WTC11 (cell line): ENCODE results near the gene LAGE3. TPM values are rescaled to one million over a fixed set of nuclear protein-coding genes. Genes with fewer than 3 reads are reported as not detected.

Source experiments
- ATAC-seq: fragments of 200-7000 bp; cut with Tn5 transposase; 2 replicates; pipeline ENCODE4 v1.10.0; 2021; ENCODE audit warnings: mild to moderate bottlenecking, moderate library complexity
- CTCF ChIA-PET: fragments of 300-600 bp; sonication (Branson Sonifier 250); formaldehyde crosslinking; loops from one replicate; lab custom pipeline; 2021; ENCODE audit warnings: antibody characterized with exemption; lab: Charles Lee
- POLR2A ChIA-PET: fragments of 350-600 bp; sonication (Branson Sonifier 250); formaldehyde crosslinking; loops from one replicate; lab custom pipeline; 2021; ENCODE audit warnings: antibody characterized with exemption; lab: Charles Lee
- DNase-seq: peaks from one replicate; pipeline ENCODE4 v3.0.0; 2021; ENCODE audit warnings: low spot score
- H3K27ac Mint-ChIP-seq: 2 replicates; pipeline ENCODE4 v1.8.0; 2021; ENCODE audit warnings: mixed read lengths
- H3K27me3 Mint-ChIP-seq: 2 replicates; pipeline ENCODE4 v1.8.0; 2021; ENCODE audit warnings: low read depth, mild to moderate bottlenecking, moderate library complexity, mixed read lengths
- H3K36me3 Mint-ChIP-seq: 2 replicates; pipeline ENCODE4 v1.8.0; 2021; ENCODE audit warnings: mixed read lengths
- H3K4me1 Mint-ChIP-seq: 2 replicates; pipeline ENCODE4 v1.8.0; 2022; ENCODE audit warnings: mixed read lengths
- H3K4me3 Mint-ChIP-seq: 2 replicates; pipeline ENCODE4 v1.8.0; 2021; ENCODE audit warnings: mild to moderate bottlenecking, moderate library complexity, mixed read lengths
- H3K9me3 Mint-ChIP-seq: 2 replicates; pipeline ENCODE4 v1.8.0; 2021; ENCODE audit warnings: mixed read lengths
- CREM ChIP-seq: sonication (generic); formaldehyde crosslinking; IDR thresholded peaks from 2 replicates; pipeline ENCODE4 v1.8.1; 2022; ENCODE audit warnings: mild to moderate bottlenecking, missing genetic modification reagents, moderate library complexity
- ELF4 ChIP-seq: sonication (generic); formaldehyde crosslinking; IDR thresholded peaks from 2 replicates; pipeline ENCODE4 v1.8.1; 2022; ENCODE audit warnings: low read depth, mild to moderate bottlenecking, moderate library complexity, missing genetic modification reagents
- ESRRA ChIP-seq: sonication (generic); formaldehyde crosslinking; IDR thresholded peaks from 2 replicates; pipeline ENCODE4 v1.8.1; 2022; ENCODE audit warnings: mild to moderate bottlenecking, missing genetic modification reagents, borderline replicate concordance
- ETV6 ChIP-seq: sonication (generic); formaldehyde crosslinking; IDR thresholded peaks from 2 replicates; pipeline ENCODE4 v1.8.1; 2022; ENCODE audit warnings: mild to moderate bottlenecking, missing genetic modification reagents
- GABPB1 ChIP-seq: sonication (generic); formaldehyde crosslinking; IDR thresholded peaks from 2 replicates; pipeline ENCODE4 v1.8.1; 2023; ENCODE audit warnings: mild to moderate bottlenecking, missing genetic modification reagents
- IRF2 ChIP-seq: sonication (generic); formaldehyde crosslinking; IDR thresholded peaks from 2 replicates; pipeline ENCODE4 v1.8.0; 2022; ENCODE audit warnings: low read depth, missing genetic modification reagents, borderline replicate concordance
- MXD4 ChIP-seq: fragments of 250-450 bp; sonication (Bioruptor Pico); IDR thresholded peaks from 2 replicates; pipeline ENCODE4 v1.8.0; 2021; ENCODE audit warnings: mild to moderate bottlenecking, moderate library complexity, borderline replicate concordance
- NFATC4 ChIP-seq: fragments of 250-450 bp; sonication (Bioruptor Pico); IDR thresholded peaks from 2 replicates; pipeline ENCODE4 v1.9.0; 2021; ENCODE audit warnings: mild to moderate bottlenecking
- NFYB ChIP-seq: sonication (generic); formaldehyde crosslinking; conservative IDR thresholded peaks from 2 replicates; pipeline ENCODE4 v1.8.0; 2022; ENCODE audit warnings: low read depth, missing genetic modification reagents
- NR2C2 ChIP-seq: sonication (generic); formaldehyde crosslinking; IDR thresholded peaks from 2 replicates; pipeline ENCODE4 v1.8.0; 2022; ENCODE audit warnings: mild to moderate bottlenecking, missing genetic modification reagents
- RORB ChIP-seq: fragments of 250-450 bp; sonication (Bioruptor Pico); IDR thresholded peaks from 2 replicates; pipeline ENCODE4 v1.9.0; 2021; ENCODE audit warnings: mild to moderate bottlenecking
- TEAD1 ChIP-seq: sonication (generic); formaldehyde crosslinking; IDR thresholded peaks from 2 replicates; pipeline ENCODE4 v1.8.0; 2022; ENCODE audit warnings: mild to moderate bottlenecking, missing genetic modification reagents
- ZNF138 ChIP-seq: sonication (generic); formaldehyde crosslinking; conservative IDR thresholded peaks from 2 replicates; pipeline ENCODE4 v1.8.1; 2022; ENCODE audit warnings: mild to moderate bottlenecking, moderate library complexity, missing genetic modification reagents
- ZNF219 ChIP-seq: sonication (generic); formaldehyde crosslinking; IDR thresholded peaks from 2 replicates; pipeline ENCODE4 v1.8.0; 2023; ENCODE audit warnings: missing genetic modification reagents, mild to moderate bottlenecking, borderline replicate concordance
- ZNF416 ChIP-seq: fragments of 250-450 bp; sonication (Bioruptor Pico); IDR thresholded peaks from 2 replicates; pipeline ENCODE4 v1.9.0; 2021; ENCODE audit warnings: mild to moderate bottlenecking, inconsistent platforms
- total RNA-seq: library from RNA; stranded (reverse); gene quantifications from 3 replicates; pipeline ENCODE4 v1.2.3, GENCODE V29; 2021
- TF ChIP-seq, protein P1 (sequence below): sonication (generic); formaldehyde crosslinking; IDR thresholded peaks from 2 replicates; pipeline ENCODE4 v1.8.1; 2022; ENCODE audit warnings: missing genetic modification reagents, borderline replicate concordance
- TF ChIP-seq, protein P2 (sequence below): sonication (generic); formaldehyde crosslinking; IDR thresholded peaks from 2 replicates; pipeline ENCODE4 v1.8.1; 2023; ENCODE audit warnings: mild to moderate bottlenecking, moderate library complexity, missing genetic modification reagents
- TF ChIP-seq, protein P3 (sequence below): sonication (generic); formaldehyde crosslinking; IDR thresholded peaks from 2 replicates; pipeline ENCODE4 v1.8.1; 2023; ENCODE audit warnings: mild to moderate bottlenecking, missing genetic modification reagents, borderline replicate concordance
- TF ChIP-seq, protein P4 (sequence below): sonication (generic); formaldehyde crosslinking; IDR thresholded peaks from 2 replicates; pipeline ENCODE4 v1.8.0; 2022; ENCODE audit warnings: mild to moderate bottlenecking, missing genetic modification reagents

Gene LAGE3
- total RNA-seq, 1 experiment from 2014 or later, result 46.1 TPM

DNA sequence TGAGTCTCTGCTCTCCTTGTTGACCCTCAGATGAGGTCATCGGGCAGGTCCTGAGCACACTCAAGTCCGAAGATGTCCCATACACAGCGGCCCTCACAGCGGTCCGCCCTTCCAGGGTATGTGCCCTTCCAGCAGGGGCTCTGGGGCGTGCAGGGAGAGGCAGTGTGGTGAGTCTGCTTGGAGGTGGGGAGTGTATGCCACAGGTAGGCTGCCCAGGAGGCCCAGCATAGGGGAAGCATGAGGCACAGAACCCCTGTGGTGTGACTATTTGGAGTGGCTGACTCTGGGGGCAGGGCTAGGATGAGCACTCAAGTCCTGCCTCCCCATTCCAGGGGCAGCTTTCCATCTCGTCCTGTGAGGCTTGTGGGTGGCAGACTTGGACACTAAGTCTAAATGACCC lies 45.5 kb downstream of the LAGE3 start (continued):
- no peak for TF ChIP-seq NR2C2 (CRISPR knock-in tag)
- TF ChIP-seq ETV6, result no peak

DNA sequence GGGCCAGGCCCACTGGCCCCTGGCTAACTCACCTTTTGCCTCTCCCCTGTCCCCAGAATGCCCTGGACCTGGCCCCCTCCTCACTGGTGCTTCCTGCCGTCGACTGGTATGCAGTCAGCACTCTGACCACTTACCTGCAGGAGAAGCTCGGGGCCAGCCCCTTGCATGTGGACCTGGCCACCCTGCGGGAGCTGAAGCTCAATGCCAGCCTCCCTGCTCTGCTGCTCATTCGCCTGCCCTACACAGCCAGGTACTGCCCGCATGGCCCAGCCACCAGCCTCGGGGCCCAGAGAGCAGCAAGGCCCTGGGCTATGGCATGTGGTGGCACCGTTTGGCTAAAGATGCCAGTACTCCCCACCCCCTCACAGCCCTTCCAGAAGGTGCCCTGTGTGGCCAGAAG lies 46.9 kb downstream of the LAGE3 start:
- H3K36me3 Mint-ChIP-seq, result peaks cover 10% of the 10 kb centered on the region; the same call in 1 of the 2 replicates
- H3K9me3 Mint-ChIP-seq, result no peaks in the 10 kb centered on the region
- H3K4me3 Mint-ChIP-seq, result no peak overlapping the region
- no peak overlapping the region for H3K27ac Mint-ChIP-seq
- TF ChIP-seq IRF2 (CRISPR knock-in tag) (no peak), ESRRA (no peak), ZNF138 (CRISPR knock-in tag) (no peak), ZNF219 (CRISPR knock-in tag) (no peak), RORB (CRISPR knock-in tag) (no peak), MXD4 (no peak), NFYB (no peak), GABPB1 (no peak), CREM (CRISPR knock-in tag) (no peak), ELF4 (no peak), NFATC4 (CRISPR knock-in tag) (no peak), ZNF416 (no peak), TEAD1 (CRISPR knock-in tag) (no peak)
- TF ChIP-seq, protein P1, sequence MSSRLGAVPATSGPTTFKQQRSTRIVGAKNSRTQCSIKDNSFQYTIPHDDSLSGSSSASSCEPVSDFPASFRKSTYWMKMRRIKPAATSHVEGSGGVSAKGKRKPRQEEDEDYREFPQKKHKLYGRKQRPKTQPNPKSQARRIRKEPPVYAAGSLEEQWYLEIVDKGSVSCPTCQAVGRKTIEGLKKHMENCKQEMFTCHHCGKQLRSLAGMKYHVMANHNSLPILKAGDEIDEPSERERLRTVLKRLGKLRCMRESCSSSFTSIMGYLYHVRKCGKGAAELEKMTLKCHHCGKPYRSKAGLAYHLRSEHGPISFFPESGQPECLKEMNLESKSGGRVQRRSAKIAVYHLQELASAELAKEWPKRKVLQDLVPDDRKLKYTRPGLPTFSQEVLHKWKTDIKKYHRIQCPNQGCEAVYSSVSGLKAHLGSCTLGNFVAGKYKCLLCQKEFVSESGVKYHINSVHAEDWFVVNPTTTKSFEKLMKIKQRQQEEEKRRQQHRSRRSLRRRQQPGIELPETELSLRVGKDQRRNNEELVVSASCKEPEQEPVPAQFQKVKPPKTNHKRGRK (CRISPR knock-in tag), result no peak
- TF ChIP-seq, protein P2, sequence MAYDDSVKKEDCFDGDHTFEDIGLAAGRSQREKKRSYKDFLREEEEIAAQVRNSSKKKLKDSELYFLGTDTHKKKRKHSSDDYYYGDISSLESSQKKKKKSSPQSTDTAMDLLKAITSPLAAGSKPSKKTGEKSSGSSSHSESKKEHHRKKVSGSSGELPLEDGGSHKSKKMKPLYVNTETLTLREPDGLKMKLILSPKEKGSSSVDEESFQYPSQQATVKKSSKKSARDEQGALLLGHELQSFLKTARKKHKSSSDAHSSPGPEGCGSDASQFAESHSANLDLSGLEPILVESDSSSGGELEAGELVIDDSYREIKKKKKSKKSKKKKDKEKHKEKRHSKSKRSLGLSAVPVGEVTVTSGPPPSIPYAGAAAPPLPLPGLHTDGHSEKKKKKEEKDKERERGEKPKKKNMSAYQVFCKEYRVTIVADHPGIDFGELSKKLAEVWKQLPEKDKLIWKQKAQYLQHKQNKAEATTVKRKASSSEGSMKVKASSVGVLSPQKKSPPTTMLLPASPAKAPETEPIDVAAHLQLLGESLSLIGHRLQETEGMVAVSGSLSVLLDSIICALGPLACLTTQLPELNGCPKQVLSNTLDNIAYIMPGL (CRISPR knock-in tag), result no peak
- TF ChIP-seq, protein P3, sequence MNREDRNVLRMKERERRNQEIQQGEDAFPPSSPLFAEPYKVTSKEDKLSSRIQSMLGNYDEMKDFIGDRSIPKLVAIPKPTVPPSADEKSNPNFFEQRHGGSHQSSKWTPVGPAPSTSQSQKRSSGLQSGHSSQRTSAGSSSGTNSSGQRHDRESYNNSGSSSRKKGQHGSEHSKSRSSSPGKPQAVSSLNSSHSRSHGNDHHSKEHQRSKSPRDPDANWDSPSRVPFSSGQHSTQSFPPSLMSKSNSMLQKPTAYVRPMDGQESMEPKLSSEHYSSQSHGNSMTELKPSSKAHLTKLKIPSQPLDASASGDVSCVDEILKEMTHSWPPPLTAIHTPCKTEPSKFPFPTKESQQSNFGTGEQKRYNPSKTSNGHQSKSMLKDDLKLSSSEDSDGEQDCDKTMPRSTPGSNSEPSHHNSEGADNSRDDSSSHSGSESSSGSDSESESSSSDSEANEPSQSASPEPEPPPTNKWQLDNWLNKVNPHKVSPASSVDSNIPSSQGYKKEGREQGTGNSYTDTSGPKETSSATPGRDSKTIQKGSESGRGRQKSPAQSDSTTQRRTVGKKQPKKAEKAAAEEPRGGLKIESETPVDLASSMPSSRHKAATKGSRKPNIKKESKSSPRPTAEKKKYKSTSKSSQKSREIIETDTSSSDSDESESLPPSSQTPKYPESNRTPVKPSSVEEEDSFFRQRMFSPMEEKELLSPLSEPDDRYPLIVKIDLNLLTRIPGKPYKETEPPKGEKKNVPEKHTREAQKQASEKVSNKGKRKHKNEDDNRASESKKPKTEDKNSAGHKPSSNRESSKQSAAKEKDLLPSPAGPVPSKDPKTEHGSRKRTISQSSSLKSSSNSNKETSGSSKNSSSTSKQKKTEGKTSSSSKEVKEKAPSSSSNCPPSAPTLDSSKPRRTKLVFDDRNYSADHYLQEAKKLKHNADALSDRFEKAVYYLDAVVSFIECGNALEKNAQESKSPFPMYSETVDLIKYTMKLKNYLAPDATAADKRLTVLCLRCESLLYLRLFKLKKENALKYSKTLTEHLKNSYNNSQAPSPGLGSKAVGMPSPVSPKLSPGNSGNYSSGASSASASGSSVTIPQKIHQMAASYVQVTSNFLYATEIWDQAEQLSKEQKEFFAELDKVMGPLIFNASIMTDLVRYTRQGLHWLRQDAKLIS (CRISPR knock-in tag), result no peak
- TF ChIP-seq, protein P4, sequence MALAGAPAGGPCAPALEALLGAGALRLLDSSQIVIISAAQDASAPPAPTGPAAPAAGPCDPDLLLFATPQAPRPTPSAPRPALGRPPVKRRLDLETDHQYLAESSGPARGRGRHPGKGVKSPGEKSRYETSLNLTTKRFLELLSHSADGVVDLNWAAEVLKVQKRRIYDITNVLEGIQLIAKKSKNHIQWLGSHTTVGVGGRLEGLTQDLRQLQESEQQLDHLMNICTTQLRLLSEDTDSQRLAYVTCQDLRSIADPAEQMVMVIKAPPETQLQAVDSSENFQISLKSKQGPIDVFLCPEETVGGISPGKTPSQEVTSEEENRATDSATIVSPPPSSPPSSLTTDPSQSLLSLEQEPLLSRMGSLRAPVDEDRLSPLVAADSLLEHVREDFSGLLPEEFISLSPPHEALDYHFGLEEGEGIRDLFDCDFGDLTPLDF (CRISPR knock-in tag), result no peak
- H3K27me3 Mint-ChIP-seq, result no peaks in the 10 kb centered on the region
- POLR2A ChIA-PET, result no interaction called here
- CTCF ChIA-PET, result no interaction called here
- ATAC-seq (no peak), DNase-seq (no peak)
- peaks cover 25% of the 10 kb centered on the region for H3K4me1 Mint-ChIP-seq
